Endothelial cell (in vitro differentiated cells): ENCODE results near the gene BAZ1B. TPM values are rescaled to one million over a fixed set of nuclear protein-coding genes. Genes with fewer than 3 reads are reported as not detected.
A peak's percentile ranks its signal among the peaks of the same experiment; 100 is the strongest.

Experiments
- DNase-seq: peaks from one replicate; pipeline ENCODE4 v3.0.0; 2021; ENCODE audit warnings: low spot score
- H3K27ac Mint-ChIP-seq: one replicate; pipeline ENCODE4 v1.8.0; 2021; ENCODE audit warnings: mixed read lengths, inconsistent platforms; ENCODE audit not compliant: unreplicated experiment
- H3K27me3 Mint-ChIP-seq: one replicate; pipeline ENCODE4 v1.8.0; 2021; ENCODE audit warnings: mild to moderate bottlenecking, moderate library complexity, mixed read lengths, inconsistent platforms; ENCODE audit not compliant: unreplicated experiment
- H3K36me3 Mint-ChIP-seq: one replicate; pipeline ENCODE4 v1.8.0; 2021; ENCODE audit warnings: mild to moderate bottlenecking, low read depth, mixed read lengths, inconsistent platforms; ENCODE audit not compliant: unreplicated experiment
- H3K4me1 Mint-ChIP-seq: one replicate; pipeline ENCODE4 v1.8.0; 2021; ENCODE audit warnings: mild to moderate bottlenecking, mixed read lengths, inconsistent platforms; ENCODE audit not compliant: unreplicated experiment
- H3K4me3 Mint-ChIP-seq: one replicate; pipeline ENCODE4 v1.8.0; 2021; ENCODE audit warnings: mild to moderate bottlenecking, mixed read lengths, inconsistent platforms; ENCODE audit not compliant: unreplicated experiment
- H3K9me3 Mint-ChIP-seq: one replicate; pipeline ENCODE4 v1.8.0; 2021; ENCODE audit warnings: mixed read lengths, inconsistent platforms; ENCODE audit not compliant: unreplicated experiment
- total RNA-seq: library from RNA; stranded (reverse); fragmentation: NEBNext Ultra II Directional; extraction: Animal tissue kit (Norgen Biotek cat#: 25700); gene quantifications from one replicate; pipeline ENCODE4 v1.2.1, GENCODE V29; 2021; ENCODE audit not compliant: unreplicated experiment
- TF ChIP-seq, protein P1 (sequence below): fragments of 200-600 bp; sonication (generic); IDR thresholded peaks from one replicate; pipeline ENCODE4 v1.5.0; 2021; ENCODE audit warnings: antibody characterized with exemption; ENCODE audit not compliant: unreplicated experiment

Gene BAZ1B
- total RNA-seq, 1 donor from 2014 or later = 56.5 TPM

DNA sequence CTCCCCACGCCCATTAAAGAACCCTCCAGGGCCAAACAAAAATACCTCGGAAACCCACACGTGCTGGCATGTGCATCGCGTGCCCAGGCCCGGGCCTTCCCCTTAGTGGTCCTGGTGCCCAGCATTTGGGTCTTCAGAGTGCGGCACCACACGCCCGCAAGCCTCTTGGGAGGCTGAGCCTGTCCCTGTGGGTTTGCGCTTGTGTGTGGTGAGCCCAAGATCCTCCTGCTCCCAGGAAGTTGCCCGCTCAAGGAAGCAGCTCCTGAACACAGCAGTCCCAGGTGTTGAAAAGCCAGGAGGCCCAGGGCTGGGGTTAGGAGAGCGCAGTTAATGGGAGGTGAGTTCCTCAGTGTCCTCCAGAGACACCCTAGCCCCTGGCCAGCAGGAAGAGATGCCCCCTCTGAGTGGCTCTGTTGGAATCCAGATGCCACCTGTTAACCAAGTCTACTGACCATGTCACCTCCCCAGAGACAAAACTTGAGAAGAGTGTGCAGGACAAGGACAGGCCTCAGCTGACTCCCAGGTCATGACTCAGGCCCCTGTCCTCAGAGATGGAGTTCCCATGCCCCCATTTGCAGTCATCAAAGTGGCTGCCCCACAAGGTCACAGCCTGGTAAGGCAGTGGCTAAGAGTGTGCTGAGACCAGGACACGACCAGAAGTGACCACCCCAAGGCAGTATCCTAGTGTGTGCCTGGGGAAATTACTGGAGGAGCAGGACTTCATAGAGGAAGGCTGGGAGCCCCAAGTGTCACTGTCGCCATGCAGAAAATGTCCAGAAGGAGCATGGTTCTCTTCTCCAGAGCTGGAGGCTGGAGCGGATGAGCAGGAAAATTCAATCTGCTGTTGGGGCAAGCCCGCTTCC, 83.3 kb downstream of the BAZ1B start:
- H3K9me3 Mint-ChIP-seq = no peaks in the 10 kb centered on the region
- peaks cover 16% of the 10 kb centered on the region for H3K27me3 Mint-ChIP-seq
- H3K4me3 Mint-ChIP-seq = no peak overlapping the region
- peak overlapping the region; percentile 52 for H3K27ac Mint-ChIP-seq
- H3K36me3 Mint-ChIP-seq = peaks cover 31% of the 10 kb centered on the region
- peaks cover 19% of the 10 kb centered on the region for H3K4me1 Mint-ChIP-seq
- TF ChIP-seq, protein P1, sequence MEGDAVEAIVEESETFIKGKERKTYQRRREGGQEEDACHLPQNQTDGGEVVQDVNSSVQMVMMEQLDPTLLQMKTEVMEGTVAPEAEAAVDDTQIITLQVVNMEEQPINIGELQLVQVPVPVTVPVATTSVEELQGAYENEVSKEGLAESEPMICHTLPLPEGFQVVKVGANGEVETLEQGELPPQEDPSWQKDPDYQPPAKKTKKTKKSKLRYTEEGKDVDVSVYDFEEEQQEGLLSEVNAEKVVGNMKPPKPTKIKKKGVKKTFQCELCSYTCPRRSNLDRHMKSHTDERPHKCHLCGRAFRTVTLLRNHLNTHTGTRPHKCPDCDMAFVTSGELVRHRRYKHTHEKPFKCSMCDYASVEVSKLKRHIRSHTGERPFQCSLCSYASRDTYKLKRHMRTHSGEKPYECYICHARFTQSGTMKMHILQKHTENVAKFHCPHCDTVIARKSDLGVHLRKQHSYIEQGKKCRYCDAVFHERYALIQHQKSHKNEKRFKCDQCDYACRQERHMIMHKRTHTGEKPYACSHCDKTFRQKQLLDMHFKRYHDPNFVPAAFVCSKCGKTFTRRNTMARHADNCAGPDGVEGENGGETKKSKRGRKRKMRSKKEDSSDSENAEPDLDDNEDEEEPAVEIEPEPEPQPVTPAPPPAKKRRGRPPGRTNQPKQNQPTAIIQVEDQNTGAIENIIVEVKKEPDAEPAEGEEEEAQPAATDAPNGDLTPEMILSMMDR = no peak
- DNase-seq = no peak

DNA sequence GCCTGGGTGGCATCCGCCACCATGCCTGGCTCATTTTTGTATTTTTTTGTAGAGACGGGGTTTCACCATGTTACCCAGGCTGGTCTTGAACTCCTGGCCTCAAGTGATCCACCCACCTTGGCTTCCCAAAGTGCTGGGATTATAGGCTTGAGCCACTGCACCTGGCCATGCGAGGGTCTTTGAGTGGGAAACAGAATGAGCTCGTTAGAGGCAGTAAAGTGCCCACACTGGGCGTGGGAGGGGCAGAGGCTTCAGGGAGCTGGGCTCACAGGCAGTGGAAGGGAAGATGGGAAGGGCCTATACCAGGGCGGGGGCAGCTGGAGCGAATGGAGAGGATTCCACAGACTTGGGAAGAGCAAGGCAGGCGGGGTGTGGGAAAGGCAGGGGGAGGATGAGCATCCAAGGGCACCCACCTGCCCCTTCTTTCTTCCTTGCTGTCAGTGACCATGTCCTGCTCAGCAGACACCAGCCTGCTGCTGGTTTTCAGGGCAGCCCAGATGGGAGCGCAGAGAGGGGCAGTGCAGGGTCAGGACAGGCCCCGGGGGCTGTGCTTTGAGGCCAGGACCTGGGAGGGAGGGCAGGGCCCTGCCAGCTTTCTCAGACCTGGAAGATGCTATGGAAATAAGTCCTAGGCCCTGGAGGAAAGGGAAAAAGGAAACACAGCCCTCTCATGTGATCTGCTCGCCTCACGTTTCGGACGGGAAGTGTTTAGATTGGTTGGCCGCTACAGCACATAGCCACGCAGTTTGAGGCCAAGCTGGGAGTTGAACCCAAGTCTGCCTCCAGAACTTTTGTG, 84.3 kb downstream of the BAZ1B start:
- peaks cover 18% of the 10 kb centered on the region for H3K4me1 Mint-ChIP-seq
- no peak overlapping the region for H3K4me3 Mint-ChIP-seq
- TF ChIP-seq, protein P1 = no peak
- H3K36me3 Mint-ChIP-seq = peaks cover 30% of the 10 kb centered on the region
- no peaks in the 10 kb centered on the region for H3K9me3 Mint-ChIP-seq
- DNase-seq = no peak
- H3K27ac Mint-ChIP-seq = peak overlapping the region; percentile 52
- H3K27me3 Mint-ChIP-seq = peaks cover 17% of the 10 kb centered on the region

DNA sequence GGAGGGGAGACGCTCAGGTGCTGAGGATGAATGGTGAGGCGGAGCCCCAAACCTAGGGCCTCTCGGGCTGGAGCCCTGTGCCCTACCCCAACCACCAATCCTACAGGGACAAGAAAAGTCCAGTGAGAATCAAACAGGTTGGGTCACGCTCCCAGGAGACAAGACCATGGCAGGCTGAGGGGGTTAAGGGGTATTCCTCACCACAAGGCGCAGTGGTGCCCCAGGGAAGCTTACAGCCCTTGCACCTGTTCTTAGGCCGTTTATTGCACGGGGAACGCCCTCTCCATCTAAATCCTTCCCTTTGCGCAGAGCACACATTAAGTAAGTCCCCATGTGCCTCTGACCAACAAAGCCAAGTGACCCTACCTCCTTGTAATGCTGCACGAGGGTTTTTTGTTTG, 85.0 kb downstream of the BAZ1B start:
- DNase-seq = no peak
- Mint-ChIP-seq H3K4me3 (no peak overlapping the region), H3K4me1 (peaks cover 12% of the 10 kb centered on the region), H3K27me3 (peaks cover 17% of the 10 kb centered on the region), H3K9me3 (no peaks in the 10 kb centered on the region), H3K27ac (no peak overlapping the region), H3K36me3 (peaks cover 22% of the 10 kb centered on the region)
- TF ChIP-seq, protein P1 = no peak

DNA sequence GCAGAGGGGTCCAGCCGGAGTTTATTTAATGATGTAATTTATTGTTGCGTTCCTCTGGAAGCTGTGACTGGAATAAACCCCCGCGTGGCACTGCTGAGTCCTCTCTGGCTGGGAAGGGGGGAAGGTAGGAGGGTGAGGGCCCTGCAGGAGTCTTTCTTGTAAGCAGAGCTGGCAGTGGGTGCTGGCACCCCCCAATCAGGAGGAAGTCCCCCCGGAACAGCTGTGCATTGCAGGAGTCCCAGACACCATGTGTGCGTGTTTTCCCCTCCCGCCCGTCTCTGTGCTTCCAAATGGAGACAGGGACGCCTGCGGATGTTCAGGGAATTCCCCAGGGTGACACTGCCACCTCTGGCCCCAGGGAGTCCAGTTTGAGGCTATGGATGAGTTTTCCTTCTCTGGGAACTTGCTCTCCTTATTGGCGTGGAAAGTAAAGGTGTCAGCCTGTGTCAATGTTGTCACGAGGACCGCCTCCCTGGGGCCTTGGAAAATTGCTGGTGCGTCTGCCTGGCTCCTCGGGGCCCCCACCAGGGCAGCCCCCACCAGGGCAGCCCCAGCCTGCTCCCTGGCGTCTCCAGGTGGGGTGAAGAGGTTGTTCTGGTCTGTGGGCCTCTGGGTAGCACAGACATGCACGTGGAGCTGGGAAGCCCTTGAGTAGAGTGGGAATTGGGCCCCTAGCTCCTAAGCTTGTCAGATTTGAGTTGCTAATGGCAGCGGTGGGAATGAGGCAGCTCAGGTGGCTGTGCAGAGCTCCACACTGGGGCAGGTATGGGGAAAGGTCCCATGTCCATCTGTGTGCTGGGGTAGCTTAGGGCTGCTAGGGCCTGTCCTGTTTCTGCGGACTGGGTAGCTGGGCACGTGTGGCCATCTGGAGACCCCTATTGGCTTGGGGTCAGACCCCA, 85.8 kb downstream of the BAZ1B start:
- Mint-ChIP-seq H3K27ac (no peak overlapping the region), H3K36me3 (peaks cover 18% of the 10 kb centered on the region), H3K4me1 (peaks cover 11% of the 10 kb centered on the region), H3K4me3 (no peak overlapping the region), H3K27me3 (peaks cover 20% of the 10 kb centered on the region), H3K9me3 (no peaks in the 10 kb centered on the region)
- TF ChIP-seq, protein P1 = no peak
- no peak for DNase-seq
